Measurements from ENCODE around the gene ENHO.

ENHO gene

GRCh38 chr9:34475097-34475496, 47.7 kb downstream of the ENHO start:
- no peak for DNase-seq (ENCODE audit: low spot score)
